KMS-11 (cell line): ENCODE data around the gene RFLNA.
"Not testable (repeated sequence)": the region's sequence is repeated elsewhere in the genome, so short reads cannot be mapped to it uniquely, and the experiment has no call there.

Source experiments
- H2AFZ ChIP-seq: fragments of 200-600 bp; sonication (generic); 2 replicates; pipeline ENCODE4 v1.6.1; 2016; ENCODE audit warnings: antibody characterized with exemption, mixed run types, low read depth
- H3K27ac ChIP-seq: fragments of 200-600 bp; sonication (generic); 2 replicates; pipeline ENCODE4 v1.6.1; 2016; ENCODE audit warnings: mild to moderate bottlenecking, mixed run types
- H3K27me3 ChIP-seq: fragments of 200-600 bp; sonication (generic); 2 replicates; pipeline ENCODE4 v1.6.1; 2017; ENCODE audit warnings: mild to moderate bottlenecking, low read depth, mixed run types, moderate library complexity; ENCODE audit not compliant: insufficient read depth
- H3K36me3 ChIP-seq: fragments of 200-600 bp; sonication (generic); 2 replicates; pipeline ENCODE4 v1.6.1; 2017; ENCODE audit warnings: mild to moderate bottlenecking, mixed run types; ENCODE audit not compliant: insufficient read depth
- H3K4me1 ChIP-seq: fragments of 200-600 bp; sonication (generic); 2 replicates; pipeline ENCODE4 v1.6.1; 2016; ENCODE audit warnings: mild to moderate bottlenecking, low read depth, mixed run types; ENCODE audit not compliant: poor library complexity, severe bottlenecking
- H3K4me2 ChIP-seq: fragments of 200-600 bp; sonication (generic); 2 replicates; pipeline ENCODE4 v1.7.0; 2016; ENCODE audit warnings: mild to moderate bottlenecking, mixed run types
- H3K4me3 ChIP-seq: fragments of 200-600 bp; sonication (generic); IDR thresholded peaks from 2 replicates; pipeline ENCODE4 v1.6.1; 2017; ENCODE audit warnings: low read depth, low read length, mixed read lengths; ENCODE audit not compliant: insufficient read depth
- H3K79me2 ChIP-seq: fragments of 200-600 bp; sonication (generic); 2 replicates; pipeline ENCODE4 v1.6.1; 2016; ENCODE audit warnings: low read depth, mixed run types; ENCODE audit not compliant: insufficient read depth
- H3K9ac ChIP-seq: fragments of 200-600 bp; sonication (generic); 2 replicates; pipeline ENCODE4 v1.6.1; 2016; ENCODE audit warnings: mild to moderate bottlenecking, mixed run types
- H4K20me1 ChIP-seq: fragments of 200-600 bp; sonication (generic); 2 replicates; pipeline ENCODE4 v1.6.1; 2016; ENCODE audit warnings: mild to moderate bottlenecking, mixed run types; ENCODE audit not compliant: insufficient read depth
- CTCF ChIP-seq: fragments of 200-600 bp; sonication (generic); conservative IDR thresholded peaks from 2 replicates; pipeline ENCODE4 v1.6.1; 2017; ENCODE audit warnings: low read depth, mild to moderate bottlenecking, antibody characterized with exemption, low read length, moderate library complexity, mixed read lengths

Gene RFLNA

GRCh38 chr12:124298685-124299410 is 4.0 kb downstream of the RFLNA start:
- no peaks in the 10 kb centered on the region for H3K79me2 ChIP-seq
- no peak overlapping the region for H3K4me2 ChIP-seq
- no peak for TF ChIP-seq CTCF
- H3K9ac ChIP-seq = no peak overlapping the region
- H3K27me3 ChIP-seq = no peaks in the 10 kb centered on the region; the same call in 1 of the 2 replicates
- H2AFZ ChIP-seq = no peak overlapping the region
- no peak overlapping the region for H3K27ac ChIP-seq
- H3K36me3 ChIP-seq = no peaks in the 10 kb centered on the region
- H3K4me1 ChIP-seq = no peaks in the 10 kb centered on the region
- H4K20me1 ChIP-seq = no peaks in the 10 kb centered on the region
- H3K4me3 ChIP-seq = no peak overlapping the region

DNA sequence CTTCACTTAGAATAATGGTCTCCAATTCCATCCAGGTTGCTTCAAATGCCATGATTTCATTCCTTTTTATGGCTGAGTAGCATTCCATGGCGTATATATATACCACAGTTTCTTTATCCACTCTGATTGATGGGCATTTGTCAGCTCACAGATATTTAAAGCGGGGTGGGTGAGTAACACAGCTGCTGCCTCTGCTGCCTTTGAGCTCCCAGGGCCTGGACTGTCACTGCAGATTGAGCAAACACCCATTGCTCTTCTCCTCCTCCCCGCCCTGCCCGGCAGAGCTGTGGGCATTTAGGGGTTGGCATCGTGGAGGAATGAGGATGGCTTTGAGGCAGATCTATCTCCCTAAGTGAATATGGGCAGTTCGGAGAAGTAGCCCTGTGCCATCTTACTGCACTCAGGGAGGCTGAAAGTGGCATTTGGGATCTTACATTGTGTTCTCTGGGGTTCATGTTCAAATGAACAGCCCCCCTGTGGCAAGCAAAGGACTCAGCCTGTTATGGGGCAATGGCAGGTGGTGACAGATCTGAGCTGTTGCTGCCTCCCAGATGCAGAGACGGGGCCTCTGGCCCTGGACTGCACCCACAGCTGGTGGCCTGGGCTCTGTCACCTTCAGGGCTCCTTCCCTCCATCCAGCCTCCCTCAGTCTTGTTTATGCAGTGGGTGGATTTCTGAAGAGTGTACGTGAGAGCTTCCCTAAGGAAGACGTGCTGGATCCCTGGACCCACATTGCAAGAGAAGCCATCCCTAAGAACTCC is 4.9 kb downstream of the RFLNA start:
- H3K4me2 ChIP-seq = no peak overlapping the region
- no peaks in the 10 kb centered on the region; the same call in 1 of the 2 replicates for H3K27me3 ChIP-seq
- H2AFZ ChIP-seq = no peak overlapping the region

DNA sequence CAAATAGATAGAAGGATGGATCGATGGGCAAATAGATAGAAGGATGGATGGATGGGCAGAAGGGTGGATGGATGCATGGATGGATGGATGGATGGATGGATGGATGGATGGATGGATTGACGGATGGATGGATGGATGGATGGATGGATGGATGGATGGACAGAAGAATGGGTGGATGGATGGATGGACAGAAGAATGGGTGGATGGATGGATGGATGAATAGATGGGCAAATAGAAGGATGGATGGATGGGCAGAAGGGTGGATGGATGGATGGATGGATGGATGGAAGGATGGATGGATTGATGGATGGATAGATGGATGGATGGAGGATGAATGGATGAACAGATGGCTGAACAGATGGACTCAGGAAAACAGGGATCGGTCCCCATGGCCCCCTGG is 5.8 kb downstream of the RFLNA start:
- not testable (repeated sequence) for H4K20me1 ChIP-seq, H3K36me3 ChIP-seq, H2AFZ ChIP-seq, H3K9ac ChIP-seq, H3K79me2 ChIP-seq, H3K4me2 ChIP-seq, H3K4me3 ChIP-seq, H3K27me3 ChIP-seq, H3K27ac ChIP-seq, H3K4me1 ChIP-seq

More for the DNA sequence above, 4.9 kb downstream of the RFLNA start:
- Histone ChIP-seq H3K36me3 (no peaks in the 10 kb centered on the region), H3K79me2 (no peaks in the 10 kb centered on the region), H3K4me3 (no peak overlapping the region), H3K4me1 (no peaks in the 10 kb centered on the region), H3K9ac (no peak overlapping the region), H4K20me1 (no peaks in the 10 kb centered on the region), H3K27ac (no peak overlapping the region)
- TF ChIP-seq CTCF = no peak

DNA sequence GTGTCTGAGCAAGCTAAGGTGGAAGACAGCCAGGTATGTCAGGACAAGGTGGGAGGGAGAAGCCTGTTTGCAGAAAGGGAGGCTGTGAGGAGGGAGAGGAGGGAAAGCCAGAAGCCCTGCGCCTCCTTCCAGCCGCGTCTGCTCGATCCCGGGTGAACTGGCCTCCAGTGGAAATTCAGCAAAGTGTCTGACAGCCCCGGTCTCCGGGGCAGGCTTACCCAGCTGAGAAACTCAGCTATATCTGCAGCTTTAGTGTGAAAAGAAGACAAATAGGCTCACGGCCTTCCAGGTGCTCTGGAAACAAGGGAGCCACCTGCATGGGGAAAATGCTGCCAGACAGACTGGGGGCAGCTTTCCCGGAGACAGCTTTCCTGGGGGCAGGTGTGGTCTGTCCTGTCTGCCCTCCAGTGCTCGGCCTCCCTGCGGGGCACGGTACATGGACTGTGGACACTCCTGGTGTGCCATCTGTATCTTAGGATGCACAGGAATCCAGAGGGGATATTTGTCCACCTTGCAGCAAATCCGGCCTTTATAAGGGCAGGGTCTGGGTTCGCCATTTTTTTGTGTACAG is 6.3 kb downstream of the RFLNA start:
- Histone ChIP-seq H3K4me1 (no peaks in the 10 kb centered on the region), H3K4me2 (no peak overlapping the region), H3K27me3 (no peaks in the 10 kb centered on the region; the same call in 1 of the 2 replicates), H3K27ac (no peak overlapping the region), H3K9ac (no peak overlapping the region), H2AFZ (no peak overlapping the region), H4K20me1 (no peaks in the 10 kb centered on the region), H3K79me2 (no peaks in the 10 kb centered on the region), H3K4me3 (no peak overlapping the region), H3K36me3 (no peaks in the 10 kb centered on the region)
- TF ChIP-seq CTCF = no peak
